T-helper 17 cell (primary cell): ENCODE data around the gene SLC52A3. TPM values are rescaled to one million over a fixed set of nuclear protein-coding genes. Genes with fewer than 3 reads are reported as not detected.

Source experiments
- ATAC-seq: fragments of 150-1000 bp; cut with Tn5 transposase; 2 replicates; pipeline ENCODE4 v1.10.0; 2021; ENCODE audit warnings: mild to moderate bottlenecking, moderate library complexity
- DNase-seq, 3 donors: peaks; one replicate each; pipeline versions ENCODE4 v3.0.0 to v3.0.0-alpha.2; 2020 to 2021
- H3K9me3 ChIP-seq: one replicate; pipeline ENCODE4 v1.7.0; 2013; ENCODE audit warnings: low read length, mild to moderate bottlenecking; ENCODE audit not compliant: control insufficient read depth, poor library complexity, severe bottlenecking
- H3K27ac Mint-ChIP-seq: one replicate; pipeline ENCODE4 v1.8.0; 2022; ENCODE audit warnings: mild to moderate bottlenecking, moderate library complexity, mixed read lengths
- H3K27me3 Mint-ChIP-seq: one replicate; pipeline ENCODE4 v1.8.0; 2022; ENCODE audit warnings: mixed read lengths
- H3K36me3 Mint-ChIP-seq: one replicate; pipeline ENCODE4 v1.8.0; 2022; ENCODE audit warnings: low read depth, mixed read lengths
- H3K4me1 Mint-ChIP-seq: one replicate; pipeline ENCODE4 v1.8.0; 2022; ENCODE audit warnings: mild to moderate bottlenecking, mixed read lengths
- H3K4me3 Mint-ChIP-seq: one replicate; pipeline ENCODE4 v1.8.0; 2022; ENCODE audit warnings: mild to moderate bottlenecking, moderate library complexity, mixed read lengths
- total RNA-seq, 4 donors: library from RNA in 2 of 4; stranded (reverse) in 2 of 4; gene quantifications; one replicate each; pipeline ENCODE4 v1.2.3 and lab custom pipeline; 2022 to 2026

The SLC52A3 gene
- total RNA-seq, 2 donors from 2014 or later, result not detected

DNA sequence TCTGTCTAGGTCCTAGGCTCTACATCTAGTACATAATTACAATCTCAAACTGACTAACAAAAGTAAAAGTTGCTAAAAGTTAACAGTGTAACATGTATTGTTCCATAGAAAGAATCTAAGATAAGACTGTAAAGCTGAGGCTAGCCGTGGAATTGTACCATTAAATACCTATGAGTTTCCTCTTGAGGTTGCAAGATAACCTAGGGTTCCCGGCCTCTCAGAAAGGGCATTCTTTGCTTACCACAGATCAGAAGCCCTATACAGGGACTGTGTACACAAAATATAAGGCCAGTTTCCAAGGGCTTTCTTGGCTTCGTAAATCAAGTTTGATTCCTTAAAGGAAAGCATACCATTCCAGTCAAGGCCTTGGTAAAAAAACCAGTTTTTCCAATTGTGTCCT is 11.5 kb upstream of the SLC52A3 start:
- H3K4me1 Mint-ChIP-seq, result no peaks in the 10 kb centered on the region
- no peaks in the 10 kb centered on the region for H3K9me3 ChIP-seq
- ATAC-seq (no peak), DNase-seq (no peak)
- H3K27me3 Mint-ChIP-seq, result peaks cover 20% of the 10 kb centered on the region
- H3K36me3 Mint-ChIP-seq, result no peaks in the 10 kb centered on the region
- no peak overlapping the region for H3K27ac Mint-ChIP-seq
- no peak overlapping the region for H3K4me3 Mint-ChIP-seq

DNA sequence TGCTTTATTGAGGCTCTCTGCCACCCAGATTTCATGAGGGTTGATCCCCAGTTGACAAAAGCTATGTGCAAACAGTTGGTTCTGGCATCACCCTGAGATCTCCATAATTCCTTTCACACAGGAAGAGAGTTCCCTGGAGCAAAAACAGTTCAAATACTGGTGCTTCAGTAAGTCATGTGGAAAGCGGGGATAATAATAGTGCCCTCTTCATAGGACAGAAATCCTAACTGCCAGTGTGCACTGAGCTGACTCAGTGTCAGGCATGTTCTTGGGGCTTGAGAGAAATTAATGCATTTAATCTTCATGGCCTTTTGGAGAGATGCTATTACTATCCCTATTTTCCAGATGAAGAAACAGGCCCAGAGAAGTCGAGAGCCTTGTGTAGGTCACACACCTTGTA is 7.9 kb upstream of the SLC52A3 start:
- Mint-ChIP-seq H3K27me3 (peaks cover 45% of the 10 kb centered on the region), H3K4me3 (no peak overlapping the region), H3K36me3 (peaks cover 3% of the 10 kb centered on the region), H3K4me1 (no peaks in the 10 kb centered on the region), H3K27ac (no peak overlapping the region)
- no peak for ATAC-seq
- H3K9me3 ChIP-seq, result no peaks in the 10 kb centered on the region
- DNase-seq, result no peak

DNA sequence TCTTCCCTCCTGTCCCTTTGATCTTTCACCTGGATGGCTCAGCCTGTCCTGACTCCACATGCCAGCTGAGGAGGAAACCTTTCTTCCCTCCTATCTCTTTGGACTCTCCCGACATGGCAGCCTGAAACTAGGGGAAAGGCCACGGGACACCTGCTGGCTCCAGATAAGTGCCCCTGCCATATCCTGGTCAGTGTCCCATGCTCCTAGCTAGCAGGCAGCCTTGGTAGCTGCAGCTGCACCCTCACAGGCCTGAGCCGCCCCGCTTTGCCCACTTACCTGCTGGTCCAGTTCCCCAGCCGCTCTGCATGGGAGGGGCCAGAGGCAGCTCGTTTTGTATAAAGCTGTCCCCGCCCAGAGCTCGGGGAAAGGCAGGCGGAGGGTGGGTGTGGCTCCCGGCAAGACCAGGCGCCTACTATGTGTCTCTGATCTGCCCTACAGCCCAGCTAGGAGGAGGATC is 7.4 kb upstream of the SLC52A3 start:
- Mint-ChIP-seq H3K27me3 (peaks cover 46% of the 10 kb centered on the region), H3K4me1 (no peaks in the 10 kb centered on the region), H3K36me3 (peaks cover 3% of the 10 kb centered on the region), H3K4me3 (no peak overlapping the region), H3K27ac (no peak overlapping the region)
- ATAC-seq (no peak), DNase-seq (no peak)
- no peaks in the 10 kb centered on the region for H3K9me3 ChIP-seq

DNA sequence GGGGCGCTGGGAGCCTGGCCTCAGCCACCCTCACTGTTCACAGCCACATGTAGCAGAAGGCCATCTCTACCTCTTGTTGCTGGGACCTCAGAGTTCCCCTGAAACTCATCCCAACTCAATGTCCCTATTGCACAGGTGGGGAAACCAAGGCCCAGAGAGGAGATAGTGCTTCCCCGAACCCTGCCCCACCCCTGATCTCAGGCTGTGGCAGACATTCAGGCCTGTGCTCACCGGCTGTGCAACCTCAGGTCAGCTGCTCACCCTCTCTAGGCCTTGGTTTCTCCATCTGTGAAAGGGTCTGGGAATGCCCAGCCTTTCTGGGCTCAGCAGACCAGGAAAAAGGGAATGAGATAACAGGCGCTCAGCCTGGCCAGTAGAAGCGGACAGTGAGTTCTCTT is 6.4 kb upstream of the SLC52A3 start:
- Mint-ChIP-seq H3K4me3 (no peak overlapping the region), H3K27me3 (peaks cover 51% of the 10 kb centered on the region), H3K27ac (no peak overlapping the region), H3K4me1 (no peaks in the 10 kb centered on the region), H3K36me3 (peaks cover 3% of the 10 kb centered on the region)
- no peaks in the 10 kb centered on the region for H3K9me3 ChIP-seq
- no peak for ATAC-seq
- no peak for DNase-seq

DNA sequence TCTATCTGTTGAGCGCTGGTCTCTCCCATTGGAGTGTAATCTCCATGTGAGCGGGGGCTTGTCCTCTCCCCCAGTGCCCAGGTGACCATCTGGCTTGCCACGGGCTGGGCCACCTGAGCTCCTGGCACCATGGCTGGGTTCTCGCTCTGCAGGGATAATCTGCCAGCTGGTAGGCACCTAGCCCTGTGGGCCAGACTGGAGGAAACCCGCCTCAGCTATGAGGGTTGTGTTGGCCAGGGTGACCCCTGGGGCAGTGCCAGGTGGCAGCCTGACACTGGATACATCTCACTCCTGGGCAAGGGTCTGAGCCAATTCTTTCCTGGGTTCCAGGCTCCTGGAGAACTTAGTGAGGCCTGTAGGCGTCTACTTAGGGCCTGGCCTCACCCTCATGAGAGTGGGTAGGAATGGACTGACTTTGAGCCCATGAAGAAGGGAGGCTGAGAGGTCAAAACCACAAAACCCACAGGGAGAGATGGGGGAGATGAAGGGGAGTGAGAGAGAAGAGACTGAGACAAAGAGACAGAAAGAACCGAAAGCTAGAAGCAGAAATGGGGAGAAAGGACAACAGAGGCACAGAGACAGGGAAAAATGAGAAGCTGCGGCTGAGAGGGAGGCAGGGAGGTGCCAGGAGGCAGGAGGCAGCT is 5.8 kb upstream of the SLC52A3 start:
- DNase-seq (no peak), ATAC-seq (no peak)
- Mint-ChIP-seq H3K27ac (no peak overlapping the region), H3K36me3 (peaks cover 3% of the 10 kb centered on the region), H3K4me1 (no peaks in the 10 kb centered on the region), H3K4me3 (no peak overlapping the region), H3K27me3 (peaks cover 51% of the 10 kb centered on the region)
- H3K9me3 ChIP-seq, result no peaks in the 10 kb centered on the region

DNA sequence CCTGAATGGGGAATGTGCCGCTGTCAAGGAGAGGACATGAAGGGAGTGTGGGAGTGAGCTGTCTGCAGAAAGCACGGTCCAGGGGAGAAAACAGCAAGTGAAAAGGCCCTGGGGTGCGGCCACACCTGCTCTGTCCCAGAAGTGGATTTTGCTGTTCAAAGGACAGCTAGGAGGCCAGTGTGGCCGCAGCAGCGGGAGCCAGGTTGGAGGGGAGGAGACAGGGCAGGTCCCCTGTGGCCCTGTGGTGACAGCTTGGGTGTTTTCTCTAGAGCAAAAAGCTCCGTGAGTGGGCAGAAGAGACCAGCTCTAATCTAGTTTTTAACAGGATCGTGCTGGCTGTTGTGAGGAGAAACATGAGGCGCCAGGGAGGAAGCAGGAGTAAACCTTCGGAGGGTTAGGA is 4.5 kb upstream of the SLC52A3 start:
- no peak overlapping the region for H3K4me3 Mint-ChIP-seq
- H3K4me1 Mint-ChIP-seq, result no peaks in the 10 kb centered on the region
- DNase-seq, result no peak
- no peak for ATAC-seq
- no peaks in the 10 kb centered on the region for H3K9me3 ChIP-seq
- H3K27me3 Mint-ChIP-seq, result peaks cover 56% of the 10 kb centered on the region
- no peak overlapping the region for H3K27ac Mint-ChIP-seq
- H3K36me3 Mint-ChIP-seq, result peaks cover 3% of the 10 kb centered on the region

DNA sequence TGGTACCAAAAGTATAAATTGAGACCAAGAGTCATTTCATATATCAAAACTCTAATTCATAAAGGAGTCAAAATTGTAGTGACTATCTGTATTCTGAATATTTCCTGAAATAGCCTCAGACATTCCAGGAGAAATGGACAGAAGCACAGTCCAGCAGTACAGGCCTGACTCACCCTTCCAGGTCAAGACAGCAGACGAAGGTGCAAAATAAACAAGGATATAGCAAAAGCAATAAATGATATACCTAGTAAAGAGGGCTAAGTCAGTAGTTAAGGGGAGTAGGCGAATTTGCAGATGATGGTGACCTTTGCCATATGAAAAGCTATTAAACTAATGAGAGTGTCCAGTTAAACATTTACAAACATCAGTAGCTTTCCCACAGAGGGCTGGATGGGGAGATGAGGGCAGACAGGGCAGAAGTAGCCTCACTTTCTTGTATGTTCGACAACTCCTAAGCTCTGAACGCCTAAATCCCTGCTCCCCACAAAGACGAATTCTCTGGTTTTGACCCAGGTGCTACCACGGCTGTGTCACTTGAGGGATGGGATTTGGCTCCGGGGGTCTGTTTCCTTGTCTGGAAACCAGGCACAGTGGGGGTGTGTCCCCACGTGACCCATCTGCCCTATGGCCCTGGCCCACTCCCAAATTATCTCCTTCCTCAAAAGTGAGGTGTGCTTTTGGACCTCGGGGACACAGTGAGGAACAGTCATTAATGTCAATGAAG is 3.6 kb upstream of the SLC52A3 start:
- no peak overlapping the region for H3K4me3 Mint-ChIP-seq
- no peak for DNase-seq

DNA sequence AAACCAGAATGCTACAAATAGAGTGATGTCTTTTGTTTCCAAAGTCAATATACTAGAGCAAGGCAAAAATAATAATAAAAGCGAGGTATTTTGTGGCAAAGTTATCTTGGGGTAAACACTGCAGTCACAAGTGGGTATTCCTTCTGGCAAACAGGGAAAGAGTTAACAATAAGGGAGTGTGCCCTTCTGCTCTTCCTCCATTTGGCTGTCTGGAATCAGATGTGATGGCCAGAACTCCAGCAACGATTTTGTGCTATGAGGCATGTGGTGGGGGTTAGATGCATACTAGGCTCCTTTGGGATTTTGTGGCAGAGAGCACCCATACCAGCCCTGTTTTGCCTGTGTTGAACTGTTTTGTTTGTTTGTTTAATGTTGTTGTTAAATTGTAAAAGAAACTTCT is 2.4 kb upstream of the SLC52A3 start:
- Mint-ChIP-seq H3K4me3 (no peak overlapping the region), H3K27ac (no peak overlapping the region), H3K4me1 (no peaks in the 10 kb centered on the region), H3K27me3 (peaks cover 62% of the 10 kb centered on the region), H3K36me3 (peaks cover 3% of the 10 kb centered on the region)
- ATAC-seq (no peak), DNase-seq (no peak)
- H3K9me3 ChIP-seq, result no peaks in the 10 kb centered on the region

More for the DNA sequence above, 3.6 kb upstream of the SLC52A3 start:
- ATAC-seq, result no peak
- peaks cover 3% of the 10 kb centered on the region for H3K36me3 Mint-ChIP-seq
- H3K27ac Mint-ChIP-seq, result no peak overlapping the region
- H3K9me3 ChIP-seq, result no peaks in the 10 kb centered on the region
- H3K27me3 Mint-ChIP-seq, result peaks cover 65% of the 10 kb centered on the region
- no peaks in the 10 kb centered on the region for H3K4me1 Mint-ChIP-seq

DNA sequence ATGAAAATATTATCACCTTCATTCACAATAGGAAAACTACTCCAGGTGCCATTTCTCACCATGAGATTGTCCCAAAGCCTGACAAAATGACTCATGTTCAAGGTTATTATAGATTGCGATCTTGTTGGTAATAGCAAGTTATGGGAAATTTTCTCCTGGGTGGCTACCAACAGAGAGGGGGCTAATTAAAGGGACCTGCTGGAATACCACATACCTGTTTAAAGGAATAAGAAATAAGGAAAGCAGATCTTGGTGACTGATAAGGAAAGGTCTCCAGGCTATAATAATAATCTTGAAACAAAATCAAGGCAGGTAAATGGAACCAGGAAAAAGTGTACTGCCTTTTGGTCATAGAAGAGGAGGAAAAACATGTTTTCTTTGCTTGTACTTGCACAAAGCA is 1.4 kb downstream of the SLC52A3 start:
- no peaks in the 10 kb centered on the region for H3K36me3 Mint-ChIP-seq
- ATAC-seq (no peak), DNase-seq (no peak)
- H3K27me3 Mint-ChIP-seq, result peaks cover 60% of the 10 kb centered on the region
- H3K9me3 ChIP-seq, result no peaks in the 10 kb centered on the region
- no peaks in the 10 kb centered on the region for H3K4me1 Mint-ChIP-seq
- H3K4me3 Mint-ChIP-seq, result no peak overlapping the region
- H3K27ac Mint-ChIP-seq, result no peak overlapping the region

DNA sequence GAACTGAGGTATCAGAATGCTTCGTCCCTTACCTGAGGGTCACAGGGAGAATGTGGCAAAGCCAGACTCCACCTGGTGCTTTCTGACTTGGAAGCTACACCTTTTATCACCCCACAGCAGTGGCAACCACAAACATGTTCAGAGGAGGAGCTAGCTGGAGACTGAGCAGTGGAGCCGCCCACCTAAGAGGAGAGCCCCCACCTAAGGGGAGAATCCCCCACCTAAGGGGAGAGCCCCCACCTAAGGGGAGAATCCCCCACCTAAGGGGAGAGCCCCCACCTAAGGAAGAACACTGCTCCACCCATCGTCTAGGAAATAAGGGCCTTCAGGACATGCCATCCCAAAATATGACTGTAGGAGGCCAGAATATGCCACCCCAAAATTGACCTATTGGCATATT is 4.0 kb downstream of the SLC52A3 start:
- Mint-ChIP-seq H3K36me3 (no peaks in the 10 kb centered on the region), H3K27ac (no peak overlapping the region), H3K4me3 (no peak overlapping the region), H3K4me1 (no peaks in the 10 kb centered on the region), H3K27me3 (peaks cover 51% of the 10 kb centered on the region)
- ATAC-seq (no peak), DNase-seq (no peak)
- no peaks in the 10 kb centered on the region for H3K9me3 ChIP-seq

DNA sequence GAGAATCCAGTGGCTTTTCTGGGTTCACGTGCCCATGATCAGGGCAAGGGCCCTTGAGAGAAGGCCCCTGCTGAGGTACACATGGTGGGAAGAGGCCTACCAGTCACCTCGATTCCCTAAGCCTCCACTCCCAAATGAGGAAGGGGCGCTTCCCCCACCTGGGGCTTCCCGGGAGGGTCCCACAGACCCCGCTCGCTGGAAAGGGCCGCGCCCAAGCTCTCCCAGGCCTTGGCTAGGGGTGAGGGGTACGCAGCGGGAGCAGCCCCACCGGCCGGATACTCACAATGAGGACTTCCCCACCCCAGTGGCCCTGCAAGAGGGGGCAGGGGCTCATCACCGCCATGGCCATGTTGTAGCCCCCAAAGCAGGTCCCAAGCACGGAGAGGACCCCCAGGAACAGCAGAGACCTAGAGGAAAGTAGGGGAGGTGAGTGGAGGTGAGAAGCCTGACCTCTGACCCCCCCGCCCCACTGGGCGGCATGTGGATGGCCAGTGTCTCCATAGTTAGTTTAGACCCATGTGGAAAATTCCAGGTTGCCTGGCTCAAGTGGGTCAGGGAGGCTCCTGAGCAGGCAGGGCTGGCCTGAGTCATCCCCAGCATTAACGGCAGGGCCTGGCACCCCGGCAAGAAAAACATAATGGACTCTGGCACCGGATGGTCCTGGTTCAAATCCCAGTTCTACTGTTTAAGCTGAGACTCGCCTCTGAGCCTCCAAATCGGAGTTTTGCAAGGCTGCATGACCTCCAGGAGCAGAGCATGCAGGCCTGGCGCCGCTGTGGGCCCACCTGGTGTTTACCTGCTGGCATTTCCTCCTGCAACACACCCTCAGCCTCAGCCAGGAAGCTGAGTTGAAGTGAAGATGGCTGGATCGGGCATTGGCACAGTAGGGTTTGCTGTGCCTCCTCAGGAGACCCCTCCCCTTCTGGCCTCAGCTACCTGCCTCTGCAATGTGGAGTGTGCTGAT is 6.6 kb downstream of the SLC52A3 start:
- no peaks in the 10 kb centered on the region for H3K36me3 Mint-ChIP-seq
- no peaks in the 10 kb centered on the region for H3K9me3 ChIP-seq
- no peak for ATAC-seq
- peaks cover 49% of the 10 kb centered on the region for H3K27me3 Mint-ChIP-seq
- H3K4me3 Mint-ChIP-seq, result no peak overlapping the region
- DNase-seq, result no peak
- no peak overlapping the region for H3K27ac Mint-ChIP-seq
- H3K4me1 Mint-ChIP-seq, result no peaks in the 10 kb centered on the region

DNA sequence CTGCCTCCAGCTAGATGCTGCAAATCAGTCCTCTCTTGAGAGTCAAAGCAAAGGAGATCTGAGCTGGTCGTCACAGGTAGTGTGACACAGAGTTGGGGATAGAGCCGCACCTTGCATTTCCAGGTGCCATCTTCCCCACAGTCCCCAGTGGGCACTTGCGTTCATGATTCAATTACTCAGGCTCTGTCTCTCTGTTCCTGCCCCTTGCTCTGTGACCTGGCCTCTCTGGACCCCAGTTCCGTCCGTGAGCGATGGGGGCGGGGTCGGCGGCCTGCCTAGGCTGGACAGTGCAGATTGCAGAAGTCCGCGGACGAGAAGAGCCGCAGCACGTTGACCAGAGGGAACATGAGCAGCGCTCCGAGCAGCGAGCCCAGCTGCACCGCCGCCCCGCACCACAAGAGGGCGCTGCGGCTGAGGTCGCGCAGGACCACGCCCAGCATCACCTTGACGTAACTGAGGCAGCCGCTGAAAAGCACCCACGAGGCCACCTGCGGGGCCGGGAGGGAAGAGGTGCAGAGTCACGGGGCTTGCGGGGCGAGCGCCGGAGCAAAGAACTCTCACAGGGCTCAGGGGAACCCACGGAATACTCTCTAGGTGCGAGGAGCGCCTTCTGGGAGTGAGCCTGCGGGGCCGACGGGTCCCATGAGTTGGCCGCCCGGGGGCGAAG is 7.4 kb downstream of the SLC52A3 start:
- ATAC-seq (peak; percentile 47), DNase-seq (peak in 2 of 3 donors; percentile 17 to 31)
- H3K9me3 ChIP-seq, result no peaks in the 10 kb centered on the region
- Mint-ChIP-seq H3K4me1 (no peaks in the 10 kb centered on the region), H3K27me3 (peaks cover 53% of the 10 kb centered on the region), H3K4me3 (no peak overlapping the region), H3K36me3 (no peaks in the 10 kb centered on the region), H3K27ac (no peak overlapping the region)

DNA sequence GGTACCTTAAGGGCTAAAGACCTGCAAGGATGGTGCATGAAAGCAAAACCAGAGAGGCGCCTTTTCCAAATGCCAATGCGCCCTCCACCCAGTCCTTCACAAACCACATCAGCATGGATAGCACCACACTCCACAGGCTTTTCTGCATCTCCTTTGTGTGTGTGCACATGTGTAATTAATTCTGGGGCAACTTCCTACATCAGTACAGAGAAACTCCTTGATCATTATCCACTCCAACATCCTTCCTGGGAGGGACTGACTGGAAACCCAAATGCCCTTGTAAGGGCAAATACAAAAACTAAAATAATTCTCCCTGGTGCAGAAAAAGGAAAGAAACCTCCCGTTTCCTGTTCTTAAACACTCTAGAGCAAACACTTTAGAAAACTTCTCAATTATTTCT is 10.8 kb downstream of the SLC52A3 start:
- H3K4me3 Mint-ChIP-seq, result no peak overlapping the region
- peaks cover 38% of the 10 kb centered on the region for H3K27me3 Mint-ChIP-seq
- H3K36me3 Mint-ChIP-seq, result no peaks in the 10 kb centered on the region
- H3K4me1 Mint-ChIP-seq, result no peaks in the 10 kb centered on the region
- no peak for DNase-seq
- ATAC-seq, result no peak
- H3K27ac Mint-ChIP-seq, result no peak overlapping the region
- no peaks in the 10 kb centered on the region for H3K9me3 ChIP-seq
